Neural progenitor cell (in vitro differentiated cells): ENCODE results near the gene TMEM43. TPM values are rescaled to one million over a fixed set of nuclear protein-coding genes. Genes with fewer than 3 reads are reported as not detected.

Experiments
- DNase-seq: peaks from one replicate; pipeline ENCODE4 v3.0.0-alpha.2; 2016; ENCODE audit warnings: low spot score
- H2AFZ ChIP-seq: fragments of 200-600 bp; sonication (generic); replicated peaks from 2 replicates; pipeline ENCODE4 v1.6.1; 2016; ENCODE audit warnings: antibody characterized with exemption
- H3F3A ChIP-seq: fragments of 200-600 bp; sonication (generic); 2 replicates; pipeline ENCODE4 v1.6.1; 2016; ENCODE audit warnings: antibody characterized with exemption, low read depth
- H3K27ac ChIP-seq: fragments of 200-600 bp; sonication (generic); 2 replicates; pipeline ENCODE4 v1.5.1; 2016; ENCODE audit warnings: mild to moderate bottlenecking
- H3K27me3 ChIP-seq: fragments of 200-600 bp; sonication (generic); 2 replicates; pipeline ENCODE4 v1.6.1; 2016; ENCODE audit warnings: mild to moderate bottlenecking, moderate library complexity
- H3K36me3 ChIP-seq: fragments of 200-600 bp; sonication (generic); 2 replicates; pipeline ENCODE4 v1.5.1; 2016
- H3K4me1 ChIP-seq: fragments of 200-600 bp; sonication (generic); 2 replicates; pipeline ENCODE4 v1.6.1; 2016; ENCODE audit warnings: mixed run types
- H3K4me2 ChIP-seq: fragments of 200-600 bp; sonication (generic); 2 replicates; pipeline ENCODE4 v1.6.1; 2016
- H3K4me3 ChIP-seq: fragments of 200-600 bp; sonication (generic); 2 replicates; pipeline ENCODE4 v1.5.1; 2016
- H3K79me2 ChIP-seq: fragments of 200-600 bp; sonication (generic); 2 replicates; pipeline ENCODE4 v1.6.1; 2016; ENCODE audit warnings: low read depth
- H3K9ac ChIP-seq: fragments of 200-600 bp; sonication (generic); 2 replicates; pipeline ENCODE4 v1.6.1; 2016
- H3K9me3 ChIP-seq: fragments of 200-600 bp; sonication (generic); 2 replicates; pipeline ENCODE4 v1.5.1; 2016; ENCODE audit warnings: low read depth
- H4K20me1 ChIP-seq: fragments of 200-600 bp; sonication (generic); 2 replicates; pipeline ENCODE4 v1.6.1; 2016; ENCODE audit warnings: low read depth
- H3K27ac Mint-ChIP-seq: 3 replicates; pipeline ENCODE4 v1.8.0; 2021; ENCODE audit warnings: mixed read lengths
- H3K27me3 Mint-ChIP-seq: 2 replicates; pipeline ENCODE4 v1.8.0; 2022; ENCODE audit warnings: low read depth, mild to moderate bottlenecking, inconsistent platforms, moderate library complexity, mixed read lengths; ENCODE audit not compliant: insufficient read depth
- H3K36me3 Mint-ChIP-seq: 3 replicates; pipeline ENCODE4 v1.8.0; 2021; ENCODE audit warnings: mixed read lengths
- H3K4me1 Mint-ChIP-seq: 3 replicates; pipeline ENCODE4 v1.8.0; 2021; ENCODE audit warnings: mixed read lengths
- H3K4me3 Mint-ChIP-seq: 3 replicates; pipeline ENCODE4 v1.8.0; 2021; ENCODE audit warnings: mild to moderate bottlenecking, moderate library complexity, mixed read lengths
- H3K9me3 Mint-ChIP-seq: 3 replicates; pipeline ENCODE4 v1.8.0; 2020; ENCODE audit warnings: mixed read lengths
- EZH2 ChIP-seq: fragments of 200-600 bp; sonication (generic); IDR thresholded peaks from 2 replicates; pipeline ENCODE4 v1.6.1; 2017; ENCODE audit warnings: antibody characterized with exemption, mild to moderate bottlenecking, moderate library complexity
- EZH2phosphoT487 ChIP-seq: fragments of 200-600 bp; sonication (generic); IDR thresholded peaks from 2 replicates; pipeline ENCODE4 v1.6.1; 2017; ENCODE audit warnings: antibody characterized with exemption
- total RNA-seq: library from RNA; depleted of rRNA; stranded (reverse); fragments of >200 nt; gene quantifications from 2 replicates; pipeline ENCODE4 v1.2.3, GENCODE V29; 2015; ENCODE audit warnings: low replicate concordance
- TF ChIP-seq, protein P1 (sequence below): fragments of 200-600 bp; sonication (generic); IDR thresholded peaks from 2 replicates; pipeline ENCODE4 v1.5.1; 2017; ENCODE audit warnings: antibody characterized with exemption, mild to moderate bottlenecking

The TMEM43 gene
- total RNA-seq, 1 donor from 2014 or later, result 19.7 TPM

DNA sequence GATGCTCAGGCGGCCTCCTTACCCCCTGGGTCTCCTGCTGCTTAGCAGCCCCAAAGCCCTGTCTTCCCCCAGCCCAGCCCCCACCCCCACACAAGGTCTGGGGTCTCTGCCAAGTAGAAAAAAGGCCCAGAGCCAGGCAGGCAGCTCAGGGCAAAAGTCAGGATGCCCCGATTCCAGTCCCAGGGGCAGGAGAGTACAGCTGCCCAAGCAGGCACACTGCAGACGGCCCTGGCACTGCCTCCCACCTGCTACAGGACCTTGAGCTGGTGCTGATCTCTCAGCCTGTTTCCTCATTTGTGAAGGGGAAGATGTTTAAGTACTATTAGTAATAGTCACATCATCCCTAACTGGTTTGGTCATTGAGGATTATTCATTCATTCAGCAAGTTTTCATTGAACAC is 12.6 kb downstream of the TMEM43 start:
- DNase-seq, result no peak
- no peaks in the 10 kb centered on the region for H3K9me3 Mint-ChIP-seq
- Histone ChIP-seq H3K27ac (no peak overlapping the region), H3K27me3 (no peaks in the 10 kb centered on the region), H3K79me2 (no peaks in the 10 kb centered on the region), H2AFZ (no peak overlapping the region), H3K9ac (no peak overlapping the region), H4K20me1 (no peaks in the 10 kb centered on the region), H3K4me2 (no peak overlapping the region), H3K4me3 (no peak overlapping the region), H3K9me3 (no peaks in the 10 kb centered on the region), H3K36me3 (no peaks in the 10 kb centered on the region), H3F3A (no peaks in the 10 kb centered on the region), H3K4me1 (no peaks in the 10 kb centered on the region)
- H3K4me1 Mint-ChIP-seq, result no peaks in the 10 kb centered on the region
- peaks cover 28% of the 10 kb centered on the region for H3K36me3 Mint-ChIP-seq
- H3K4me3 Mint-ChIP-seq, result no peak overlapping the region
- peaks cover 2% of the 10 kb centered on the region for H3K27me3 Mint-ChIP-seq
- no peak for TF ChIP-seq EZH2phosphoT487
- TF ChIP-seq EZH2, result no peak
- TF ChIP-seq, protein P1, sequence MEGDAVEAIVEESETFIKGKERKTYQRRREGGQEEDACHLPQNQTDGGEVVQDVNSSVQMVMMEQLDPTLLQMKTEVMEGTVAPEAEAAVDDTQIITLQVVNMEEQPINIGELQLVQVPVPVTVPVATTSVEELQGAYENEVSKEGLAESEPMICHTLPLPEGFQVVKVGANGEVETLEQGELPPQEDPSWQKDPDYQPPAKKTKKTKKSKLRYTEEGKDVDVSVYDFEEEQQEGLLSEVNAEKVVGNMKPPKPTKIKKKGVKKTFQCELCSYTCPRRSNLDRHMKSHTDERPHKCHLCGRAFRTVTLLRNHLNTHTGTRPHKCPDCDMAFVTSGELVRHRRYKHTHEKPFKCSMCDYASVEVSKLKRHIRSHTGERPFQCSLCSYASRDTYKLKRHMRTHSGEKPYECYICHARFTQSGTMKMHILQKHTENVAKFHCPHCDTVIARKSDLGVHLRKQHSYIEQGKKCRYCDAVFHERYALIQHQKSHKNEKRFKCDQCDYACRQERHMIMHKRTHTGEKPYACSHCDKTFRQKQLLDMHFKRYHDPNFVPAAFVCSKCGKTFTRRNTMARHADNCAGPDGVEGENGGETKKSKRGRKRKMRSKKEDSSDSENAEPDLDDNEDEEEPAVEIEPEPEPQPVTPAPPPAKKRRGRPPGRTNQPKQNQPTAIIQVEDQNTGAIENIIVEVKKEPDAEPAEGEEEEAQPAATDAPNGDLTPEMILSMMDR, result no peak
- H3K27ac Mint-ChIP-seq, result no peak overlapping the region

DNA sequence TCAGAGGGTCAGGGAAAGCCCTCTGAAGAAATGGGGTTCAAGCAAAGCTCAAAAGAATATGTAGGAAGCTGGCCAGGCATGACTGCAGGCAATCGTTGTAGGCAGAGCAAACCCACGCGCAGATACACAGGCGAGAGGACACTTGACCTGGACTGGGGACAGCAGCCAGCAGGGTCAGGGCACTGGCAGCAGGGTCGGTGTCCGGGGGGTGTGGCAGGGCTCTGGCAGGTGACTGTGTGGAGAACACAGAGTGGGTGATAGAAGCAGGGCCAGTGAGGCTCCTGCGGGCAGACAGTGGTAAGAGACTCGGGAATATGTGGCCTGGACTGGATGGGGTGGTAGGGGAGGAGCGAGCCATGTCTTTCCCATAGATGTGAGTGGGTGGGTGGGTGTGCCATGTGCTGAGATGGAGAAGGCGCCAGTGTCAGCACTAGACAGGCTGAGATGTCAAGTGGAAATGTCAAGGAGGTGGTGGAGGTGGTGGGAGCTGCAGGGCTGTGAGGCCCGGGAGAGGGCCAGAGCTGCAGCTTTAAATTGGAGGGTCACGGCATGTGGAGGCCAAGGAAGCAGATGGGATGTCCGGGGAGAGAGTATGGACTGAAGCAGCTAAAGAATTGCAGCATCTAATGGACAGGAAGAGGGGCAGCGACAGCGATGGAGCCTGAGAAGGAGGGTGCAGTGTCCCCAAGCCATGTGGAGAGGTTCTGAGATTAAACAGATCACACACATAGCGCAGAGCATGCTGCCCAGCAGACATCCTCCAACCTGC is 13.4 kb downstream of the TMEM43 start:
- Histone ChIP-seq H3F3A (no peaks in the 10 kb centered on the region), H3K4me1 (no peaks in the 10 kb centered on the region), H3K4me2 (no peak overlapping the region), H2AFZ (no peak overlapping the region), H3K4me3 (no peak overlapping the region), H3K36me3 (no peaks in the 10 kb centered on the region), H3K79me2 (no peaks in the 10 kb centered on the region), H3K27ac (no peak overlapping the region), H4K20me1 (no peaks in the 10 kb centered on the region), H3K27me3 (no peaks in the 10 kb centered on the region), H3K9ac (no peak overlapping the region), H3K9me3 (no peaks in the 10 kb centered on the region)
- no peak for DNase-seq
- no peak overlapping the region for H3K4me3 Mint-ChIP-seq
- peaks cover 25% of the 10 kb centered on the region for H3K36me3 Mint-ChIP-seq
- peaks cover 2% of the 10 kb centered on the region for H3K27me3 Mint-ChIP-seq
- no peaks in the 10 kb centered on the region for H3K9me3 Mint-ChIP-seq
- H3K27ac Mint-ChIP-seq, result peak overlapping the region; percentile 40
- peaks cover 3% of the 10 kb centered on the region for H3K4me1 Mint-ChIP-seq
- no peak for TF ChIP-seq EZH2phosphoT487
- TF ChIP-seq EZH2, result no peak
- TF ChIP-seq, protein P1, result no peak

DNA sequence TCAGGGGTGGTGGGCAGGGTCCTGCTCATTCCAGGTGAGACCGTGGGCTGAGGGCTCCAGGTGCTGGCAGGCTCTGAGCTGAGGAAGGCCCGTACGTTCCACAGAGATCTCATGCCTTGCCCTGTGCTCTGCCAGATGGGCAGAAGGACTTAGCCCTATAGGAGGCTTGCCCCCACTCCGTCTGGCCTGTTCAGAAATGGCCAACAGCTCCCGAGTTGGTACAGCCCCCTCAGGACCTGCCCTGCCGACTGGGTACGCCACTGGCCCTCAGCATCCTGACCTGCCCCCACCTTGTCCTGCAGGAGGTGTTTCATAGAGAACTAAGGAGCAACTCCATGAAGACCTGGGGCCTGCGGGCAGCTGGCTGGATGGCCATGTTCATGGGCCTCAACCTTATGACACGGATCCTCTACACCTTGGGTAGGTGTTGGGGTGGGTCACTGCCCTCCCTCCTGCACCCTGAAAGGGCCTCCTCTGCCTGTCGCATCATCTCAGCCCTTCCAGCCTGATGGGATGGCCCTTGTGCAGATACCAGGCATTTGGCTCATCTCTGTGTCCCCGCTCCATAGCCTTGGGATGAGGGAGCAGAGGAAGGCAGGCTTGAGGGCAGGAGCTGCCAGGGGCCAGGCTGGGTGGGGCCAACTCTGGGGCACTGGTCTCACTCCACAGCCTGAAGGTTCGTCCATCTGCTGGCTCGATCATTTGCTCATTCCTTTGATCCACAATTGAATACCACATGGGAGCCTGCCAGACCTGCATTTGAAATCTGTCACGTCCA is 14.2 kb downstream of the TMEM43 start:
- no peaks in the 10 kb centered on the region for H3K79me2 ChIP-seq
- Mint-ChIP-seq H3K4me3 (no peak overlapping the region), H3K4me1 (peaks cover 7% of the 10 kb centered on the region), H3K36me3 (peaks cover 24% of the 10 kb centered on the region), H3K9me3 (no peaks in the 10 kb centered on the region), H3K27ac (peak overlapping the region; percentile 50), H3K27me3 (peaks cover 2% of the 10 kb centered on the region)
- no peaks in the 10 kb centered on the region for H3K9me3 ChIP-seq
- H3K27ac ChIP-seq, result no peak overlapping the region
- no peak overlapping the region for H3K4me2 ChIP-seq
- no peaks in the 10 kb centered on the region for H3K27me3 ChIP-seq
- H3K9ac ChIP-seq, result no peak overlapping the region
- TF ChIP-seq EZH2phosphoT487 (no peak), EZH2 (no peak)
- TF ChIP-seq, protein P1, result no peak
- no peaks in the 10 kb centered on the region for H4K20me1 ChIP-seq
- no peak overlapping the region for H2AFZ ChIP-seq
- H3K4me3 ChIP-seq, result no peak overlapping the region
- no peaks in the 10 kb centered on the region for H3F3A ChIP-seq
- no peaks in the 10 kb centered on the region for H3K36me3 ChIP-seq
- DNase-seq, result no peak
- no peaks in the 10 kb centered on the region for H3K4me1 ChIP-seq
